ENCODE data around the gene TAGAP.
"Not testable (repeated sequence)": the region's sequence is repeated elsewhere in the genome, so short reads cannot be mapped to it uniquely, and the experiment has no call there.

The TAGAP gene

GRCh38 chr6:159043251-159043650, 1.5 kb downstream of the TAGAP start:
- DNase-seq, result no peak

GRCh38 chr6:159042826-159043181, 2.0 kb downstream of the TAGAP start:
- no peak for DNase-seq

GRCh38 chr6:159042003-159042825, 2.6 kb downstream of the TAGAP start:
- DNase-seq, result peak; percentile 71

- no peak for DNase-seq
These were observed 3.6 kb downstream of the TAGAP start for GRCh38 chr6:159041181-159041580.

- no peak for DNase-seq
These were observed 4.9 kb downstream of the TAGAP start for GRCh38 chr6:159039885-159040258.

- DNase-seq, result peak; percentile 48
These were observed 5.6 kb downstream of the TAGAP start for GRCh38 chr6:159038914-159039884.

- DNase-seq, result not testable (repeated sequence)
These were observed 6.5 kb downstream of the TAGAP start for GRCh38 chr6:159038318-159038717.

- DNase-seq, result no peak
These were observed 7.0 kb downstream of the TAGAP start for GRCh38 chr6:159037756-159038290.

GRCh38 chr6:159036673-159037072, 8.1 kb downstream of the TAGAP start:
- no peak for DNase-seq

- no peak for DNase-seq
These were observed 8.9 kb downstream of the TAGAP start for GRCh38 chr6:159035891-159036290.

- no peak for DNase-seq
These were observed 11.4 kb downstream of the TAGAP start for GRCh38 chr6:159033160-159034049.

- no peak for DNase-seq
These were observed 12.9 kb downstream of the TAGAP start for GRCh38 chr6:159031846-159032245.

- no peak for DNase-seq
These were observed 14.6 kb downstream of the TAGAP start for GRCh38 chr6:159030168-159030567.

GRCh38 chr6:159025224-159025623, 19.6 kb downstream of the TAGAP start:
- DNase-seq, result not testable (repeated sequence)

GRCh38 chr6:159023893-159024292, 20.9 kb downstream of the TAGAP start:
- no peak for DNase-seq

GRCh38 chr6:159020011-159020410, 24.8 kb downstream of the TAGAP start:
- no peak for DNase-seq

- DNase-seq, result no peak
These were observed 26.8 kb downstream of the TAGAP start for GRCh38 chr6:159017757-159018559.

GRCh38 chr6:159014406-159014805, 30.4 kb downstream of the TAGAP start:
- DNase-seq, result no peak

- DNase-seq, result no peak
These were observed 31.6 kb downstream of the TAGAP start for GRCh38 chr6:159013229-159013628.

- DNase-seq, result no peak
These were observed 32.6 kb downstream of the TAGAP start for GRCh38 chr6:159012201-159012600.

- not testable (repeated sequence) for DNase-seq
These were observed 34.7 kb downstream of the TAGAP start for GRCh38 chr6:159010037-159010612.
